Measurements from ENCODE around the gene KCNMA1.

Gene KCNMA1

GRCh38 chr10:77043420-77043763 is 594.2 kb downstream of the KCNMA1 start:
- H3K9ac ChIP-seq (ENCODE audit: low read depth, low read length) = no peak overlapping the region

GRCh38 chr10:77042706-77043419 is 594.7 kb downstream of the KCNMA1 start:
- Histone ChIP-seq H3K4me1 (ENCODE audit: insufficient read depth, low read length) (no peaks in the 10 kb centered on the region), H3K9me3 (ENCODE audit: control insufficient read depth, insufficient read depth, low read length) (no peaks in the 10 kb centered on the region), H3K36me3 (ENCODE audit: insufficient read depth, low read length) (no peaks in the 10 kb centered on the region), H3K9ac (ENCODE audit: low read depth, low read length) (no peak overlapping the region)

More at GRCh38 chr10:77043420-77043763, 594.2 kb downstream of the KCNMA1 start:
- no peaks in the 10 kb centered on the region for H3K36me3 ChIP-seq (ENCODE audit: insufficient read depth, low read length)
- H3K4me1 ChIP-seq (ENCODE audit: insufficient read depth, low read length) = no peaks in the 10 kb centered on the region
- no peaks in the 10 kb centered on the region for H3K9me3 ChIP-seq (ENCODE audit: control insufficient read depth, insufficient read depth, low read length)

- Histone ChIP-seq H3K9me3 (ENCODE audit: control insufficient read depth, insufficient read depth, low read length) (no peaks in the 10 kb centered on the region), H3K9ac (ENCODE audit: low read depth, low read length) (no peak overlapping the region), H3K36me3 (ENCODE audit: insufficient read depth, low read length) (no peaks in the 10 kb centered on the region), H3K4me1 (ENCODE audit: insufficient read depth, low read length) (no peaks in the 10 kb centered on the region)
Observed at GRCh38 chr10:77041636-77042258, 595.9 kb downstream of the KCNMA1 start.

GRCh38 chr10:77038407-77038806 is 599.2 kb downstream of the KCNMA1 start:
- Histone ChIP-seq H3K9me3 (ENCODE audit: control insufficient read depth, insufficient read depth, low read length) (no peaks in the 10 kb centered on the region), H3K4me1 (ENCODE audit: insufficient read depth, low read length) (no peaks in the 10 kb centered on the region), H3K36me3 (ENCODE audit: insufficient read depth, low read length) (no peaks in the 10 kb centered on the region), H3K9ac (ENCODE audit: low read depth, low read length) (no peak overlapping the region)

- Histone ChIP-seq H3K9me3 (ENCODE audit: control insufficient read depth, insufficient read depth, low read length) (no peaks in the 10 kb centered on the region), H3K9ac (ENCODE audit: low read depth, low read length) (peak overlapping the region; percentile 36; the same call in 1 of the 2 replicates), H3K4me1 (ENCODE audit: insufficient read depth, low read length) (no peaks in the 10 kb centered on the region), H3K36me3 (ENCODE audit: insufficient read depth, low read length) (no peaks in the 10 kb centered on the region)
Observed at GRCh38 chr10:77037735-77038403, 599.7 kb downstream of the KCNMA1 start.

GRCh38 chr10:77036993-77037734 is 600.4 kb downstream of the KCNMA1 start:
- no peaks in the 10 kb centered on the region for H3K9me3 ChIP-seq (ENCODE audit: control insufficient read depth, insufficient read depth, low read length)
- no peaks in the 10 kb centered on the region for H3K4me1 ChIP-seq (ENCODE audit: insufficient read depth, low read length)
- H3K36me3 ChIP-seq (ENCODE audit: insufficient read depth, low read length) = no peaks in the 10 kb centered on the region
- peak overlapping the region; percentile 36; the same call in 1 of the 2 replicates for H3K9ac ChIP-seq (ENCODE audit: low read depth, low read length)

GRCh38 chr10:77036276-77036675 is 601.3 kb downstream of the KCNMA1 start:
- no peak overlapping the region for H3K9ac ChIP-seq (ENCODE audit: low read depth, low read length)
- H3K9me3 ChIP-seq (ENCODE audit: control insufficient read depth, insufficient read depth, low read length) = no peaks in the 10 kb centered on the region
- no peaks in the 10 kb centered on the region for H3K4me1 ChIP-seq (ENCODE audit: insufficient read depth, low read length)
- no peaks in the 10 kb centered on the region for H3K36me3 ChIP-seq (ENCODE audit: insufficient read depth, low read length)

- Histone ChIP-seq H3K9ac (ENCODE audit: low read depth, low read length) (no peak overlapping the region), H3K4me1 (ENCODE audit: insufficient read depth, low read length) (no peaks in the 10 kb centered on the region), H3K9me3 (ENCODE audit: control insufficient read depth, insufficient read depth, low read length) (no peaks in the 10 kb centered on the region), H3K36me3 (ENCODE audit: insufficient read depth, low read length) (no peaks in the 10 kb centered on the region; the same call in 1 of the 2 replicates)
Observed at GRCh38 chr10:77034795-77035194, 602.8 kb downstream of the KCNMA1 start.

- Histone ChIP-seq H3K9me3 (ENCODE audit: control insufficient read depth, insufficient read depth, low read length) (no peaks in the 10 kb centered on the region), H3K36me3 (ENCODE audit: insufficient read depth, low read length) (no peaks in the 10 kb centered on the region; the same call in 1 of the 2 replicates), H3K4me1 (ENCODE audit: insufficient read depth, low read length) (no peaks in the 10 kb centered on the region), H3K9ac (ENCODE audit: low read depth, low read length) (no peak overlapping the region)
Observed at GRCh38 chr10:77034240-77034639, 603.4 kb downstream of the KCNMA1 start.

GRCh38 chr10:77032188-77032570 is 605.4 kb downstream of the KCNMA1 start:
- H3K36me3 ChIP-seq (ENCODE audit: insufficient read depth, low read length) = no peaks in the 10 kb centered on the region; the same call in 1 of the 2 replicates
- no peaks in the 10 kb centered on the region for H3K4me1 ChIP-seq (ENCODE audit: insufficient read depth, low read length)
- no peaks in the 10 kb centered on the region for H3K9me3 ChIP-seq (ENCODE audit: control insufficient read depth, insufficient read depth, low read length)
- H3K9ac ChIP-seq (ENCODE audit: low read depth, low read length) = no peak overlapping the region

- H3K4me1 ChIP-seq (ENCODE audit: insufficient read depth, low read length) = no peaks in the 10 kb centered on the region
Observed at GRCh38 chr10:77031531-77032187, 605.9 kb downstream of the KCNMA1 start.

GRCh38 chr10:77030974-77031373 is 606.6 kb downstream of the KCNMA1 start:
- Histone ChIP-seq H3K36me3 (ENCODE audit: insufficient read depth, low read length) (no peaks in the 10 kb centered on the region; the same call in 1 of the 2 replicates), H3K9me3 (ENCODE audit: control insufficient read depth, insufficient read depth, low read length) (no peaks in the 10 kb centered on the region), H3K9ac (ENCODE audit: low read depth, low read length) (no peak overlapping the region), H3K4me1 (ENCODE audit: insufficient read depth, low read length) (no peaks in the 10 kb centered on the region)

More at GRCh38 chr10:77031531-77032187, 605.9 kb downstream of the KCNMA1 start:
- Histone ChIP-seq H3K9me3 (ENCODE audit: control insufficient read depth, insufficient read depth, low read length) (no peaks in the 10 kb centered on the region), H3K9ac (ENCODE audit: low read depth, low read length) (no peak overlapping the region), H3K36me3 (ENCODE audit: insufficient read depth, low read length) (no peaks in the 10 kb centered on the region; the same call in 1 of the 2 replicates)

GRCh38 chr10:77029777-77030717 is 607.6 kb downstream of the KCNMA1 start:
- H3K9ac ChIP-seq (ENCODE audit: low read depth, low read length) = no peak overlapping the region
- no peaks in the 10 kb centered on the region for H3K9me3 ChIP-seq (ENCODE audit: control insufficient read depth, insufficient read depth, low read length)
- H3K36me3 ChIP-seq (ENCODE audit: insufficient read depth, low read length) = no peaks in the 10 kb centered on the region; the same call in 1 of the 2 replicates
- H3K4me1 ChIP-seq (ENCODE audit: insufficient read depth, low read length) = no peaks in the 10 kb centered on the region
